ENCODE measurements around the gene TAMM41.

- TF ChIP-seq POLR2A (IDR thresholded peaks at IDR 0.05) = no peak
- TF ChIP-seq, protein P1, sequence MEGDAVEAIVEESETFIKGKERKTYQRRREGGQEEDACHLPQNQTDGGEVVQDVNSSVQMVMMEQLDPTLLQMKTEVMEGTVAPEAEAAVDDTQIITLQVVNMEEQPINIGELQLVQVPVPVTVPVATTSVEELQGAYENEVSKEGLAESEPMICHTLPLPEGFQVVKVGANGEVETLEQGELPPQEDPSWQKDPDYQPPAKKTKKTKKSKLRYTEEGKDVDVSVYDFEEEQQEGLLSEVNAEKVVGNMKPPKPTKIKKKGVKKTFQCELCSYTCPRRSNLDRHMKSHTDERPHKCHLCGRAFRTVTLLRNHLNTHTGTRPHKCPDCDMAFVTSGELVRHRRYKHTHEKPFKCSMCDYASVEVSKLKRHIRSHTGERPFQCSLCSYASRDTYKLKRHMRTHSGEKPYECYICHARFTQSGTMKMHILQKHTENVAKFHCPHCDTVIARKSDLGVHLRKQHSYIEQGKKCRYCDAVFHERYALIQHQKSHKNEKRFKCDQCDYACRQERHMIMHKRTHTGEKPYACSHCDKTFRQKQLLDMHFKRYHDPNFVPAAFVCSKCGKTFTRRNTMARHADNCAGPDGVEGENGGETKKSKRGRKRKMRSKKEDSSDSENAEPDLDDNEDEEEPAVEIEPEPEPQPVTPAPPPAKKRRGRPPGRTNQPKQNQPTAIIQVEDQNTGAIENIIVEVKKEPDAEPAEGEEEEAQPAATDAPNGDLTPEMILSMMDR (IDR thresholded peaks at IDR 0.05) = no peak
- TF ChIP-seq EP300 (IDR thresholded peaks at IDR 0.05) = no peak
Measured at GRCh38 chr3:11769704-11770476, 76.8 kb downstream of the TAMM41 start.
